NCI-H524 treated with DMSO at 0.1 percent for 48 hours (cell line): ENCODE results near the gene PLP1.
A peak's percentile ranks its signal among the peaks of the same experiment; 100 is the strongest.
"Not testable (repeated sequence)": the region's sequence is repeated elsewhere in the genome, so short reads cannot be mapped to it uniquely, and the experiment has no call there.

ENCODE experiments used
- DNase-seq: peaks from one replicate; lab custom pipeline; 2025; lab: John Stamatoyannopoulos, UW

PLP1 gene

GRCh38 chrX:103781062-103781402 is 4.4 kb downstream of the PLP1 start:
- DNase-seq, result no peak

- DNase-seq, result no peak
Observed at GRCh38 chrX:103781706-103782105, 5.1 kb downstream of the PLP1 start.

- DNase-seq, result no peak
Observed at GRCh38 chrX:103782640-103783039, 6.0 kb downstream of the PLP1 start.

GRCh38 chrX:103783196-103783595 is 6.6 kb downstream of the PLP1 start:
- DNase-seq, result no peak

DNA sequence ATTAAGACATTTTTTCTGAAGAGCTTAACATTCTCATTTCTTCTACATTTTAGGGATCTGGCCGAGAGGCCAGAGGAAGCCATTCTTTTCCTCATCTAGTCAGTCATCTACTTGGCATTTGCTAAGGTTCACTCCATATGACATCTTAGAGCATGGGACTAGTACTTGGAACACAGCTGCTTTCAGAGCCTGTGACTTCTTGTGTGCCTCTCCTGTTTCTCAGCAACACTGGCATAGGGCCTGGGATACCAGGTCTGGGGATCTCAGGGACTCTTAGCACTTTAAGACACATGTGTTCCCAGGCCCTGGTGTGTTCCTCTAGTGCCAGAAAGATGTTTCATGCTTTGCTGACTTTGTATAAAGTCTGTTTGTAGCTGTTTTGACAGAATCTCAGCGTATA is 7.3 kb downstream of the PLP1 start:
- no peak for DNase-seq

GRCh38 chrX:103789004-103789403 is 12.4 kb downstream of the PLP1 start:
- DNase-seq, result no peak

DNA sequence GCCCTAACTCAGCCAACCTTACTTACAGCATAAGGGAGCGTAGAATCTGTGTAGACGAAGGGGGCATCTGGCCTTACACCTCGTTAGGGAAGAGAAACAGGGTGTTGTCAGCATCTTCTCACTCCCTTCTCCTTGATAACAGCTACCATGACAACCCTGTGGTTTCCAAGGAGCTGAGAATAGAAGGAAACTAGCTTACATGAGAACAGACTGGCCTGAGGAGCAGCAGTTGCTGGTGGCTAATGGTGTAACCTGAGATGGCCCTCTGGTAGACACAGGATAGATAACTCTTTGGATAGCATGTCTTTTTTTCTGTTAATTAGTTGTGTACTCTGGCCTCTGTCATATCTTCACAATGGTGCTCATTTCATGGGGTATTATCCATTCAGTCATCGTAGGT is 14.6 kb downstream of the PLP1 start:
- peak; percentile 8 for DNase-seq

GRCh38 chrX:103791826-103792485 is 15.3 kb downstream of the PLP1 start:
- DNase-seq, result no peak

- no peak for DNase-seq
Observed at GRCh38 chrX:103792916-103793544, 16.4 kb downstream of the PLP1 start.

DNA sequence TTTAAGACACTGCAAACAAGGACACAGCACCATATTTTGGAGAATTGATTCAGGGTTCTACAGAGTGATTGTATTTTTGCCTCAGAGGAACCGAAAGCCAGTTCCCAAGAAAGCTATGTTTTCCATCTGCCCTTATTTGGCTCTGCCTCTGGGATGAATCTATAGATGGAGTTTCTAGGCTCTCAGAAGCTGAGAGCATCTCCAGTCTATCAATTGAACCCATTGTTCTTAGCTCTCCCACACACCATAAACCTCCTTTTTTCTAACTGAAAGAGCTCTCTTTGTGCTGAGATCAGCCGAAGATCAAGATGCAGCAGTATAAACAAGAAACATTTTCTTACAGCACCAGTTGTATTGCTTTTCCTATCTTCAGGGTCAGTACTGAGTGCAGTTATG is 16.9 kb downstream of the PLP1 start:
- no peak for DNase-seq

- DNase-seq, result no peak
Observed at GRCh38 chrX:103794119-103794518, 17.5 kb downstream of the PLP1 start.

- no peak for DNase-seq
Observed at GRCh38 chrX:103797691-103798090, 21.1 kb downstream of the PLP1 start.

- DNase-seq, result no peak
Observed at GRCh38 chrX:103800318-103800717, 23.7 kb downstream of the PLP1 start.

GRCh38 chrX:103805860-103806259 is 29.2 kb downstream of the PLP1 start:
- DNase-seq, result no peak

DNA sequence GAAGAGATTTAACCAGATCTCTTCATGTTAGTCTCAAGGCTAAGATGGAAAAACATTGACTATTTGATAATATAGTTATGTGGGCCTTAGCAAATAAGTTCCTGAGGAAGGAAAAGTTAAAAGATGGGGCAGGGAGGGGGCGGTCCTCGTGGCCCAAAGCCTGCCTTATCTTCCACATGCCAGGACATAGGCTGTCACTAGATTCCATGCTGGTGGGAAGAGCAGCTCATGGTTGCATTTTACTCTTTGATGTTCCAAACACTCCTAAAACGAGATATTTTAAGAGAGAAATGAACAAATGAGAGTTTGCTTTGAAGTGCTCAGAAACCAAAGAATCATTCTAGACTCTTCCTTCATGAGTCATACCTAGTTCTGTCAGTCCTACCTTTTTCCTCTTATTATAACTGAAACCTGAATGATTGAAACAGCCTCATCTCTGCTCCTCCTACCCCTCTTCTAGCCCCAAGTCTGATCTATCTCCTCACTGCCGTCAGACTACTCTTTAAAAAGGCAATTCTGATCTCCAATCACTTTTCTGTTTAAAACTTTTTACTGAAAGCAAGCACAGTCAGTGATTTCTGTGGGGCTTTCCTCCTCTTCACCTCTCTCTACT is 30.3 kb downstream of the PLP1 start:
- DNase-seq, result no peak

GRCh38 chrX:103811858-103812257 is 35.2 kb downstream of the PLP1 start:
- no peak for DNase-seq

GRCh38 chrX:103817101-103817500 is 40.5 kb downstream of the PLP1 start:
- not testable (repeated sequence) for DNase-seq

- peak; percentile 24 for DNase-seq
Observed at GRCh38 chrX:103817502-103817901, 40.9 kb downstream of the PLP1 start.

DNA sequence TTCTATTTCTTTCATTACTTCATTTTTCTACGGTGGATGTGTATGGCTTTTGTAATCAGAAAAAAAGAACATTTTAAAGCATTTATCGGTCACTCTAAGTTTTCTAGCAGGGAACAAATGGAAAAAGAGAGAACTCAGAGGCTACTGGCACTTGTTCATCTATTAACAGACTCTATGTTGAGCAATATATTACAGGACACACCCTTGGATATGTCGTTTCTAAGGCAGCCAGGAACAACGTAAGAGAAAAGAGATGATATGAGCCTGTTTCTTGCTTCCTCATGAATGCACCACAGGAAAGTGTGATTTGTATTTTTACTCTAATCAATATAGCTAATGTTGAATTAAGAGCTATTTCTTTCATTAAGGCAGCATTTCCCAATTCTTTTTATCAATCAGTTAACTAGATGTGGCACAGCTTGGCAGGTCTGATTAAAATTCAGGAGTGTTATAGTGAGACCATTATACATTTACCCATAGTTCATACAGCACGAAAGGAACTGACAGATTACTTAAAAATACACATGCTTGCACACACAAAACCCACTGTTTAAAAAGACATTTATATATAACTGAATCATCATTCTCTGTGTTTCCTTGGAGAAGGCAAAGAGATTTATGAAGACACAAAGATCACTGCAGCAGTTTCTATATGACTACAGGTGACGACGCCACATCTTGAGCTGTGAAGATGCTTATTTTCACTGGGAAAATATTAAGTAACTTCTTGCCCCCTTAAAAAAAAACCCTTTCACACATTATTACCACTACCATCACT is 42.4 kb downstream of the PLP1 start:
- DNase-seq, result no peak

GRCh38 chrX:103820802-103821201 is 44.2 kb downstream of the PLP1 start:
- DNase-seq, result not testable (repeated sequence)

DNA sequence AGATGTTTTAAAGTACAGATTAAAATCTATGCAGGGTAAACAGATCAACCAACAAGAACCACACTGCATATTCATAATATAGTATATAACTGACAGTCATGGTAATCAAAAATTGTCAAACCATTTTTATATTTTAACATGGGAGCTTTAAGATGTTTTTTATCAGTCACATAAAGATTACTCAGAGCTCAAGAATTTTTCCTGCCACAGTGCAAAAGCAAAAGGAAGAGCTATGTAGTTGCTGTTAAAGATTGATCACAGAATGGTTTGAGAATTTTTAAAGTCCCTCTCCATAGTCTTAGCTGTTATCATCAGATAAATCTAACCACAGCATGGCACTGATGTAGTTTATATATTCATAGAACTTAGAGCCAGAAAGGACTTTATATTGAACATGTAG is 47.0 kb downstream of the PLP1 start:
- DNase-seq, result no peak

DNA sequence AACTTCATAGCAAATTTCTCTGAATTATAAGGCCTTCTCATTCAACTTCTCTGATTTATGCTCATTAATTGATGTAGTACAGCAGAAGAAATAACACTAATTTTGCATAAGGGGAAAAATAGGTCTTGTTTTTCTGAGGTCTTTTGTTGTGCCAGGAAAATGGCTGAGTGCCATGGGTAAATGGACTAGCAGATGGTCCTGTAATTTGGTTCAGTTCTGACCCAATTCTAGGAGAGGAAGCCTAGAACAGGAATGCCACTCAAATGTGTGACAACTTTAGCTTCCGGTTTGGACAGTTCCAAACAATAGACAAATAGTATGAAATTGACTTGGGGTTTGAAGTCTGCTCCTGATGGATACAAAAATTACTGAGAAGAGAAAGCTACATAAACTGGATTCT is 49.2 kb downstream of the PLP1 start:
- no peak for DNase-seq

GRCh38 chrX:103828529-103828928 is 51.9 kb downstream of the PLP1 start:
- DNase-seq, result no peak
